T-helper 1 cell treated with Interleukin-12 subunit alpha and Interleukin-12 subunit beta and Interleukin-4 antibody, amounts not matched to agents 30 ng/mL and 1 ng/mL, for 36 hours (primary cell): ENCODE data around the gene TWNK. TPM values are rescaled to one million over a fixed set of nuclear protein-coding genes. Genes with fewer than 3 reads are reported as not detected.

Source experiments
- intact Hi-C: fragments of 100-400 bp; cut with micrococcal nuclease; formaldehyde crosslinking; loops from one replicate; pipeline ENCODE4 v1.15.1; 2024
- total RNA-seq: library from RNA; stranded (reverse); gene quantifications from 2 replicates; pipeline ENCODE4 v1.2.3, GENCODE V29; 2022

Gene TWNK
- total RNA-seq, 1 donor from 2014 or later = 17.2 TPM

DNA sequence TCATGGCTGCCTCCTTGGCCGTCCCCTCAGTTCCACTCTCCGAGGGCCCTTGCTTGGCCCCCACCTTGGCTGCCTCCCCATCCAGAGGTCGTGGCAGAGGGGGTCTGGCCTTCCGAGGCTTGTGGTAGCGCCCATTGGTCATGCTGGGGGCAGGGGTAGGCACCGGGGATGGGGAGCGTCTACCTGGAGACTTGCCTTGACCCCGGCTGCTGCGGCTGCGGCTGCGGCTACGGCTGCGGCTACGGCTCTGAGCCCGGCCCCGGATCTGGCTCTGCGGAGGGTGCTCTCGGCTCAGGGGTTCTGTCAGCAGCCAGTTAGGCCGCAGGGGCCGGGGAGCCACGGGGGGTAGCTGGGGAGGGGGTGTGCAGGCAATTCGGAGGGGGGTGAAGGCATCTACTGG is 23.0 kb downstream of the TWNK start:
- intact Hi-C loops = loop anchor here (5.0 to 10.0 kb wide), 2 partner anchors 98 to 336 kb away; partner anchors contain the start of gene SLF2

DNA sequence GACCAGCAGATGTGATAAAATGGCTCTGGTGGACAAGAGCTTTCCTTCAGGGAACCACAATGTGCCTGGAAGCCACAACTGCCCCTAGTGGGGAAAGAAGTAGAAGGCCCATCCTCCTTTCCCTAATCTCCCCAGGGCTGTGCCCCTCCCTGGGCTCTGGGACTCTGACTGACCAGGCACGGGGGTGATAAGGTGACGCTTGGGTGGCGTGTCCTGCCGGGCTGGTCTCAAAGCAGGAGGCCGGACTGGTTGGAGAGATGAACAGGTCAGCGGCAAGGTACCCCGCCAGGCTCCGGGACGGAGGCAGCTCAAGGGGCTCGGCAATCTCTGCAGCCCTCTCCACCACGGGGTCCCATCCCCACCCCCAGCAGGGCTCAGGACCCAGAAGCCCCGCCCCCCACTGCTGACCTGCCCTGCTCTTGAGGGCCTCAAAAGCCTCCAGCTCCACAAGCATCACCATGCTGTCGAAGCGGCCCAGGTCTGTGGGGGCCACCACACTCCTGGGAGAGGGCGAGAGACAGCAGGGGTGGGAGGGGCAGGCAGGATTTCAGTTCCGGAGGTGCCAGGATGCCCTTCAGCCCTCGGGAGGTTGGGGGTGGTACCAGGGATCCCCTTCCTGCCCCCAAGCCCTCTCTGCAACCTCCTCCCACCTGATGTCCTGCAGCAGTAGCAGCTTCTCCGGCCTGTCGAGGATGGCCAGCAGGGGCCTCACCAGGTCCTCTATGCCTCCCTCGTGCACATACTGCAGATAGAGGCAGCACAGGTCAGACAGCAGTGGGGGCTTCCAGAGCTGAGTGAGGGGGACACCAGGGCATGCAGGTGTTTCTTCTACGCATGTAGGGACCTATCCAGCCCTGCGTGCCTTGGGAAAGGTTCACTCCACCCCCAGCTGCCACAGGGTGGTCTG is 24.4 kb downstream of the TWNK start:
- intact Hi-C loops = loop anchor here (2.0 to 10.0 kb wide), 3 partner anchors 99 to 449 kb away; partner anchors contain the start of gene SLF2

DNA sequence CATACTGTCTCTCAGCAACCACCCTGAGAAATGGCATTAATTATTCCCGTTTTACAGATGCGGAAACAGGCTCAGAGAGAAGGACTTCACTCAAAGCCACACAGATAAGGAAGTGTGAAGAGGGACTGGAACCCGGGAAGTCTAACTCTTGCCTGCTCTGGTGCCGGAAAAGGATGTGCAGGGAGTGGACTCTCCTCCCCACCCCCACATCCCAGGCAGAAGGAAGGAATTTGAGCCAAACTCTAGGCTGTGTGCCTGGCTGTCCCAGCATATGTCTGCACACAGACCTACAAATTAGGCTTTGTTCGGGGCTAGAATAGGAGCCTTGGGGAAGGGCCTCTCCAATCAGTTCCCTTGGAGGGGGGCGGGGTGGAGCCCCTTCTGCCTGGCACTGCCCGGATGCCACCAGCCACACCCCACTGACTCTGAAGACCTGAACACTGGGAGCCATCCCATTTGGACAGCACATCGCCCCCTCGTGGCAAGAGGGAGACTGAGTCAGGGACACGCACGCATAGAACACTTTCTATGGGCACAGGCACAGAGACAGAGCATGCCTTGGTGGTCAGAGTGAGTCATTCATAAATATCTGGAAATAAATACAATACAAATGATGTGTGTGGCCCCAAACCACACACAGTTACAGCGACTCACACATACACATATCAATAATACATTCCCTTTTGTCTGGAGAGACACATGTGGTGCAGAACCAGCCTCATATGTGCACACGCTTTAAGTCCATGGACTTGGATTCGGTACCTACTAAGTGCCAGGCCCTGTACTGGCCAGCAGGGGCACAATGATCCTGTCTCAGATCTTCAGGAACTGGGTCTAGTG is 25.4 kb downstream of the TWNK start:
- intact Hi-C loops = loop anchor here (1.0 to 10.0 kb wide), 4 partner anchors 13 to 450 kb away; partner anchors contain the start of genes LZTS2 and SLF2

DNA sequence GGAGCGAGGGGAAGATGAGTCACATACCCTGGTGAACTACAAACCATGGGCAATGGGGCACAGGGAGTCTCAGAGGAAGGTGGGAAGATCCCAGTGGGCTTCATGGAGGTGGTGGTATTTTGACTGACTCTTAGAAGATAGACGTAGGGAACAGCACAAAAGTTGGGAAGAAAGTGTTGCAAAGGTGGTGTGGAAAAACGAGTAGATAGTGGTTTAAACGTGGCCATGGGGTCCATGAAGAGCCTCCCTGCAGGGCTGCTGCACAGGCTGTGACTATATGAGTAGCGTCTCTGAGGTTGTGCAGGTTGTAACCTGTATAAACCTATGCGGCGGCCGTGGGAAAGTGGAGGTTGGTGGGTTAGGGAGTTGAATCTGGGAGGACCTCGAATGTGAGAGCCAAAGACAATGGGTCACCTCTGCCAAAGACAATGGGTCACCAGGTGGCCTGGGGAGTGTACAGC is 26.1 kb downstream of the TWNK start:
- intact Hi-C loops = loop anchor here (1.0 to 10.0 kb wide), 4 partner anchors 14 to 451 kb away; partner anchors contain the start of genes LZTS2 and SLF2

DNA sequence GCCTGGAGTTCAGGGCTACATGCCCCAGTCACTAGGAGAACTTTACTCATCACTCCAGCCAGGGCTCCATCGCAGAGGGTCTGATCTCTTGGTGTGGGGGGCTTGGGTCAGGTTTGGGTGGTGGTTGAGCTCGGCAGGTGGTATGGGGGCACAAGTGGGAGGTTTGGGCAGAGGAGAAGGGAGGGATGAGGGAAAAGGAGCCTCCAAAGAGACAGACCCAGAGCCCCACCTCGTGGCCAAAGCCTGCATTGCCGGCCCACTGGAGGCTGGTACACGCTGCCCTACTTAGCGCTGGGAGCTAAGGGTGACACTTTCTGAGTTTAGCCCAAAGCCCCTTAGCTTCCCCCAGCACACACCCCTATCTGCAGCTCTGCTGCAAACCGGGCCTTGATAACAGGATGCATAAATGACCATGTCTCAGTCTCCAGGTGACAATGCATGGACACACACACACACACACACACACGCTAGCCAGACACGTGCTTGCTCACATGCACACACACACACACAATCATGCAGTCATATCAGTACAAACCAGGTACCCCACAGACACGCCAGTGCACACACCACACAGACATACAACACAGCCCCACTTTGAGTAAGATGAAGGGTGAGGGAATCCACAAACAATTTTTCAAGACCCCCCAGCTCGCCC is 27.0 kb downstream of the TWNK start:
- intact Hi-C loops = loop anchor here (1.0 to 10.0 kb wide), 4 partner anchors 17 to 340 kb away; partner anchors contain the start of genes PDZD7, SEMA4G, SFXN3 and SLF2

DNA sequence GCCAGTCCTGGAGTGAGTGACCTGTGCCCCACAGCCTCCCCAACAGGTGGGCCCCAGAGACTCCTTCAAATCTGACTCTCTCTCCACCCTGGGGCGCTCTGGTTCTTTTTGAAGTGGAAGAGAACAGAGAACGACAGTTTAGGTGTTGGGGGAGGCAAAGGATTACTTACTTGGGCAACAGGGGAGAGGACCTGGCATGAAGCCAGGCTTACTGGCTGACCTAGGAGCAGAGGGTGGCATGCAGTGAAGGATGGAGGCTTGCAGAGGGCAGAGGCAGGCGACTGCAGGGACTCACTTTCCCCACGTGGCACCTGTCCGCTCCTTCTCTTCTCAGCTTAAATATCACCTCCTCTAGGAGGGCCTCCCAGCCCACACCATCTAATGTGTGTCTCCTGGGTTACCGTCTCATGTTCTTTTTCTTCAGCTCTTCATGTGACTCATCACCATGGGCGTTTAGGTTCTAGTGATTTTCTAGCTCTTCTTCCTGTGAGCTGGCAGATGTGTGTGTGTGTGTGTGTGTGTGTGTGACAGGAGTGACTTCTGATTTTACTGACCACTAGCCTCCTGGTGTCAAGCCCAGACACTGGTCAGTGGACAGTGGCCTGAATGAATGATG is 27.7 kb downstream of the TWNK start:
- intact Hi-C loops = loop anchor here (1.0 to 10.0 kb wide), 4 partner anchors 16 to 340 kb away; partner anchors contain the start of genes PDZD7, SEMA4G, SFXN3 and SLF2

DNA sequence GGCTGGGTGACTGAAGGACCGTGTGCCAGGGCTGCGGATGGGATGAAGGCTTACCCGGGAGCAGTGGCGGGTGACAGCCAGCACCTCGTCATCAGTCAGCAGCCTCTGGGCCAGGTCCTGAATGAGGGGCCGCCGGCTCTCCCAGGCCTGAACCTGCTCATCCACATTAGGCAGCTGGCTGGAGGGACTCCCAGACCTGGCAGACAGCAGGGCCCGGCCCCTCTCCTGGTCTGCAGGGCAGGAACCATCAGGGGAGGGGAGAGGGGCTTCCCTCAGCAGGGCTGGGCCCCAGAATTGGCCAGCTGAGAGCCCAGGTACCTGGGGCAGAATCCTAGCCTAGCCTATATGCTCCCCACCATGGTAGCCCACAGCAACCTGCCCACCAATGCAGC is 28.2 kb downstream of the TWNK start:
- intact Hi-C loops = loop anchor here (10.0 kb wide), 1 partner anchor 341 kb away; no protein-coding TSS in a partner anchor

DNA sequence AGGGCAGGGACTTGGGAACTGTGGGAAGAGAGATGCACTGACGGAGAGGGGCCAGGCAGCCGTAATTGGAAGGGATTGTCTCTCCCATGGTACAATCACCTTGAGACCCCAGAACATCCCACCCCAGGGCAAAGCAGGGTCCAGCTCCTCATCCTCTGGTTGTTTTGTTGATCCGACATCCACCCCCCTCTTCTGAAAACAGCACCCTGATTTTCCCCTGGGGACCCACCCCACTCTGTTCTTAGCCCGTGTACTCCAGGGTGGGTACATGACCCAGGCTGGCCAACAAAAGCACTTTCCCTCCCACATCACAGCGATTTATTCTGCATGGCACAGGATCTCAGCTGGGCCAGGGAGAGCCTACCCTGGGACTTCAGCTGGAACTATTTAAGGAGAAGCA is 29.5 kb downstream of the TWNK start:
- intact Hi-C loops = loop anchor here (10.0 kb wide), 1 partner anchor 342 kb away; no protein-coding TSS in a partner anchor

DNA sequence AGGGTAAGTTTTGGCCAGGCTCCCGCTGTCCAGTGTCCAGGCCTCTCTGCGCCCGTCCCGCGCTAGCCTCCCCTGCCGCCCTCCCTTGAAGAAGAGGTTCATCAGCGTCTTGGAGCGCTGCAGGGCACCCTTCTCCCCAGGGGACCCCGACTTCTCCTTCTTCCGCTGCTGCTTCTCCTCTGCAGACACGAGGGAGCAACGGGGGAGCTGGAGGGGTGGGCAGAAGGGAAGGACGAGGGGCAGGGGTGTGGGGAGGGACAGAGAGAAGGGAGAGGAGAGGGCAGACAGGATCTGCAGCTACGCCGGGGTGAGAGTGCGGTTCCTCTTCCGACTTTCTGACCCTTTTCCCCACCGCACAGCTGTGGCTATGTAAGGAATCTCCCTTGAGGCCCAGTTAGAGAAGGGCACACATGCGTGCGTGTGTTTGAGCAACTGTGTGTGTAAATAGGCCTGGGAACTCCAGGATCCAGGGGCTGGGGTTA is 30.8 kb downstream of the TWNK start:
- intact Hi-C loops = loop anchor here (2.0 to 10.0 kb wide), 2 partner anchors 25 to 343 kb away; no protein-coding TSS in a partner anchor

DNA sequence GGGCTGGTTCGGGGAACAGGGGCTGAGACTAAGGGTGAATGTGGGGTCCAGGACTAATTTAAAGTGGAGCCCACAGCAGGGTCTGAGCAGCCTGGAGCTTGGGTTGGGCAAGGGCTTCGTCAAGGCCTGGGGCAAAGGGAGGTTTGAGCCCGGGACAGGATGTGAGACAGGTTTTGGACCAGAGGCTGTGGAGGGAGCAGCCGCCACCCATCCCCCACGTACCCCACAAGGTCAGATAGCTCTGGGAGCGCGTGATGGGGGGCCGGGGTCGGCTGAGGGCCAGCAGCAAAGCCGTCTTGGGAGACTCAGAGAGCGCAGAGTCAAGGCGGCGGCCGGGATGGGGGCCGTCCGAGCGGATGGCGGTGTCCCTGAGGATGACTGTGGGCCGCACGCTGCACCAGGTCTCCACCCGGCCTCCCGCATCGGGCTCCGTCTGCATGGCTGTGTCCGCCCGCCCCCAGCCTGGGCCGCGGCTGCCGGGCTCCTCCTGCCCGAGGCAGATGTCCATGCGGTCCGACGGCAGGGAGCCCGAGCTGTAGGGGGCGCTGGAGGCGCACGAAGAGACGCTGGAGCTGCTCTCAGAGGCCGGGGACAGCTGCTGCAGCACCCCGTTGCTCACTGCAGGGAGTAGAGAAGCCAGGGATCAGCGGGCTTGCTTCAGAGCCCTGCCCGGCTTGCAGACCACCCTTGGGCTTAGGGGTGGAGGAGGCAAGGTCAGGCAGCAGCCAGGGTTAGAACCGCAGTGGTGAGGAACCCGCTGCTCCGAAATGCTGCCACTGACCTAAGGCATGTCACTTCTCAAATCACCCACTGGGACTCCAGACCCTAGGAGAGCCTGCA is 31.5 kb downstream of the TWNK start:
- intact Hi-C loops = loop anchor here (1.0 to 10.0 kb wide), 5 partner anchors 13 to 344 kb away; no protein-coding TSS in a partner anchor

DNA sequence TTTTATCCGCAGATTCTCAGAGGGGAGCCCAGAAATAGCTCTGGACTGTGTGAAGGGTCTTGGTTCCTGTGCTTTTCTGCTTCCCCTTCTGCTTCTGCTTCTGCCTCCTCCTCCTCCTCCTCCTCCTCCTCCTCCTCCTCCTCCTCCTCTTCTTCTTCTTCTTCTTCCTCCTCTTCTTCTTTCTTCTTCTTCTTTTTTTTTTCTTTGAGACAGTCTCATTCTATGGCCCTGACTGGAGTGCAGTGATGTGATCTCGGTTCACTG is 32.0 kb downstream of the TWNK start:
- intact Hi-C loops = loop anchor here (1.0 to 10.0 kb wide), 5 partner anchors 13 to 345 kb away; no protein-coding TSS in a partner anchor

DNA sequence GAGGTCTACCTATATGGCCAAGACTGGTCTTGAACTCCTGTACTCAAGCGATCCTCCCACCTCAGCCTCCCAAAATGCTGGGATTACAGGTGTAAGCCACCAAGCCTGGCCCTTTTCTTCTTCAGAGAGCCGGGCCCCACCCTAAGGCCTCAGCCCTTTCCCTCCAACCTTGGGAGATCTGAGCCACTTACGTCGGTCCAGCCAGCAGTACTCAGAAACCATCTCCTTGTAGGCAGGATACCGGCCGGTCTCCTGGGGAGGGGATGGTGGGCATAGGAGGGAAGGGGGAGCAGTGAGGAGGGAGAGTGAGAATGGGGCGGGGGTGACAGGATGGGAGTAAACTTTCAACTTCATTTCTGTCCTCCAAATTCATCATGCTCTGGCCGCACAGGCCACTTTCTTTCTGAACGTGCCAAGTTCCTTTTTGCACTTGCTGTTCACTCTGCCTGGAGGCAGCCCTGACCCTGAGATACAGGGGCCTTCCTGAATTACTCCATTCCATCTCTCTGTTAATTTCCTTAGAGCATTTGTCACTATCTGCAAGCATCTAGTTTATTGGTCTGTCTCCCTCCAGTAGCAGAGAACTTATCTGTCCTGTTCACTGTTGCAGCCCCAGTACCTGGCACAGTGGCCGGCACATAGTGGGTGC is 33.2 kb downstream of the TWNK start:
- intact Hi-C loops = no loop called here

DNA sequence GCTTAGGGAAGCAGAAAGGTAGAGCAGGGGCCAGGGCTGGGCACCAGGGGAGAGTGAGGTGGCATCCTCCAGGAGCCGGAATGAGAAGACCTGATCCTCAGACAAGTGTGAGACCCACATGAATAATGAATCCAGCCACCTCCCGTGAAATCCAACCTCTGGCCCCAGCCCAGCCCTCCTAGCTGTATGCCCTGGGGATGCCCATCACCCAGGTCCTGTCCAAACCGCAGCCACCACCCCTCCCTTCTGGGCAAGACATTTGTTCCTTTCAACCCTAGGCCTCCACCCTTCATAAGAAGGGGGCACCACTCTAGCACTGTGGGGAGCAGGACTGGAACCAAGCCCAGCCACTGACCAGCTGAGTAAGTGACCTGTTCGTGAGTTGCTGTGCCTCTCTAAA is 33.9 kb downstream of the TWNK start:
- intact Hi-C loops = no loop called here

DNA sequence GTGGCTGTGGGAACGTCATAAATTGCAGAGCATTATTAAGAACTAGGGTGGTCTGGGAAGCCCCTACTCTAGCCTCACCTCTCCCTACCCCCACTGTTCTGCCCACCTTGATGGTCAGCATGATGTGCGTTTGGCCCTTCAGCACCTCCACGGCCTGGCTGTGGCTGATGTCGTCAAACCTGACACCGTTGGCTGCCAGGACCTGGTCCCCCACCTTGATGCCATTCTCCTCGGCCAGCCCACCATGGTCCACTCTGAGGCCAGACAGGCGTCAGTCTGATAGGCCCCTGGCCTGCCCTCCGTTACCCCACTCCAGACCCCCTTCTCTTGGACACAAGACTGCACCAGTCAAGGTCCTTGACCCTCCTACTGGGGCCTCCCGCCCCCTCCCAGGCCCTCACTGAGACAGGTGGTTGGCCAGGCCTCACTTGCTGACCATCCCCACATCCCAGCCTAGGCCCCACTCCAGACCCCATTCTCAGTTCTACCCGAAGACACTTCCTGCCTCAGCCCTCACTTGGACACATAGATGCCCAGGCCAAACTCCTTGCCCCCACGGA is 34.4 kb downstream of the TWNK start:
- intact Hi-C loops = no loop called here

DNA sequence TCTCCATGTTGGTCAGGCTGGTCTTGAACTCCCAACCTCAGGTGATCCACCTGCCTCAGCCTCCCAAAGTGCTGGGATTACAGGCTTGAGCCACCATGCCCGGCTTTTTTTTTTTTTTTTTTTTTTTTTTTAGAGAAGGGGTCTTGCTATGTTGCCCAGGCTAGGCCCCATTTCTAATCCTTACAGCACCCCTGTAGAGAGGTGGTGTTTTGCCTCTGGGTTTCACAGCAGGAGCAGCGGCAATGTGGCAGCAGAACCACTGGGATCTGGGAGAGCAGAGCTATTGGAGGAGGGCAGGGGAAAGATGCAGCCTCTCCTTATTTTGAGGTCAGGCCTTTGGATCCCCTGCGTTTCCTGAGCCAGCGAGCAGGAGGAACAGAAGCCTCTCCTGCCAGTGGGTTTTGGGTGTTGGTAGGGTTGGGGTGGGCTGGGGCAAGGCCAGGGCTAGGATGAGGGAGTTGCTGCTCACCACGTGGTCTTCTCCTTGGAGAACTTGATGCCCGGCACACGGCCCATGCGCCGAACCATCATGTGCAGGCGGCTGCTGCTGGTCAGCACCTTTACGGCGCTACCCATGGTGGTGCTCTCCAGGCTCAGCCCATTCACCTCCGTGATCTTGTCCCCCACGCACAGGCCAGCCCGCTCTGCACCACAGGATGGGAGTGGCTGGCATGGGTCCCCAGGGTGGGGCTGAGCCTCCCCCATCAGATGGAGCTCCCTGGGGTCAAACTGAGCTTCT is 35.8 kb downstream of the TWNK start:
- intact Hi-C loops = no loop called here

DNA sequence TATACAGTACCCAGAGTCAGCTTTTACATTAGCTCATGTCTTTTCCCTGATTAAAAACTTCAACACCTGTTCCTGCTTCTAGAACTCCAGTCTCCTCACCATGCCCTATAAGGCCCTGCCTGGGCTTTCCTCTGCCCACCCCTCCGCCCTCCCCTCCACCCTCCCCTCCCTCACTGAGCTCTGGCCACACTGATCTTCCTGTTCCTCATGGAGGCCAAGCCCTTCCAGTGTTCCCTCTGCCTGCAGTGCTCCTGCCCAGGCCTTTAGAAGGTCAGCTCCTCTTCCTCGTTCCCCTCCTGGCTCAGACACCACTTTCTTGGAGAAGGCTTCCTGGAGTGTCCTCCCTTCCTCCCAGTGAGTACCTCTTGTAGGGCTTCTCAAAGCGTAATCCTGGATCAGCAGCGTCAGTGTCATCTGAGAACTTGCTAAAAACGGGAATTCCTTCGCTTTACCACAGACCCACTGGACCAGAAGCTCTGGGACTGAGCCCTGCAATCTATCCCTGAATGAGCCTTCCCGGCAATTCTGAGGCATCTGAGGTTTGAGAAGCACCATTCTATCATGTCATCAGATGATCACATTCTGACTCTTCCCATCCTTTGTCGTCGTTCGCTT is 39.9 kb downstream of the TWNK start:
- intact Hi-C loops = no loop called here
